Activated naive CD4-positive, alpha-beta T cell treated with anti-CD3 and anti-CD28 coated beads, Interleukin-2, amount 10 ng/mL, durations not matched to agents 5 hours and 36 hours (primary cell): ENCODE measurements around the gene OR56A5. TPM values are rescaled to one million over a fixed set of nuclear protein-coding genes. Genes with fewer than 3 reads are reported as not detected.

Source experiments
- total RNA-seq, 2 experiments: library from RNA; stranded (reverse); gene quantifications; one replicate each; pipeline ENCODE4 v1.2.3, GENCODE V29; 2021

Gene OR56A5, protein sequence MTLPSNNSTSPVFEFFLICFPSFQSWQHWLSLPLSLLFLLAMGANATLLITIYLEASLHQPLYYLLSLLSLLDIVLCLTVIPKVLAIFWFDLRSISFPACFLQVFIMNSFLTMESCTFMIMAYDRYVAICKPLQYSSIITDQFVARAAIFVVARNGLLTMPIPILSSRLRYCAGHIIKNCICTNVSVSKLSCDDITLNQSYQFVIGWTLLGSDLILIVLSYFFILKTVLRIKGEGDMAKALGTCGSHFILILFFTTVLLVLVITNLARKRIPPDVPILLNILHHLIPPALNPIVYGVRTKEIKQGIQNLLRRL
- total RNA-seq, result not detected

DNA sequence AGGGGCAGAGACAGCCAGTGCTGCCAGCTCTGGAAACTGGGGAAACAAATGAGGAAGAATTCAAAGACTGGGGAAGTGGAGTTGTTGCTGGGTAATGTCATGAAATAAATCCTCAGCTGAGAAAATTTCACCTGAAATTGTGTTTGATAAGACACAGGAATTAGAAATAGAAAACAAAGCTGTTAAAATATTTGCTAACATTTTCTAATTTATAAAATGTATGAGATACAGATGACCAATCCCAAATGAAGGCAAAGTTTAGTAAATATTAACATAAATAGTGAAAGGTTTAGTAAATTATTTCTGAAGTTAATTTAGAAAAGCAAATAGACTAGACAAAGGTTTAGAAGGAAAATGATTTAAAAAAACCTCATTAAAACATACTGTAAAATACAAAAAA is at the start of gene OR56A5:
Gene OR56A5, minus strand, starts transcription at position 101 of the 400 bp plus-strand sequence. Its CDS starts 0 bp downstream, at position 101.

DNA sequence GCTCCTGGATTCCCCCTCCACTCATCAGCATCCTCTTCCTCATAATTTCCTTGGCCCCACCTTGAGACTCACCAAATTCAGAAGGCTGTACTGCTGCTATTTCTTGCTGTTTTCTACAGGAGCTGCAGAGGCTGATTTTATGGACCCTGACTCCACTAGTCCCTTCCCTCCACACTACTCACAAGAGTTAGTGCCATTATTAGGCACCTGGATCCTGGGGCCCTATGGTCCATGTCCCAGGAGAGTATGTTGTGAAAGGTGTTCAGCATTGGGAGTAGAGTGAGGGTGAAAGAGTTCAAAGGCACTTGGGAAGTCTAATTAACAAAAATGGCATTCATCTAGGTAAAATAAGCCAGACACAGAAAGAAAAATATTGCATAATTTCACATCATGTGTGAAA is 38.6 kb upstream of the OR56A5 start, which contains the start of gene OR56A4:
Gene OR56A4, minus strand, starts transcription at position 101 of the 400 bp plus-strand sequence. CDS start 3,954 bp downstream, outside the sequence.

DNA sequence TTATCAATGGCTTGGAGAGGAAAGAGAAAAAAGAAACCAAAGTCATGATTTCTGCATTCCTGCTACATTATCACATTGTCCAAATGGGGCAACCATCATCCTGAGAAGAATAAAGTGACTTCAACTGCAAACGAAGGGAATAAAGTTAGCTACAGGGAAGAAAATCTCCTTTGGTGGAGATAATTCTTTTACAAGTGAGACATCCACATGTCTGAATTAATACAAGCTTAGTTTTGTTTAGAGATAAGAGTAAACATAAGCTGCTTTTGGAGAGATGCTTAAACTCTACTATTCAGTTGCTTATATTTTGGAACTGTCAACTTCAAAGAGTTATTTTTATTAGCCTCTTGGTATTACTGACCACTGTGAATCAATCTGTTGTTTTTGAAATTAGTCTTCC is 18.6 kb upstream of the OR56A5 start, which contains the start of gene OR52L1:
Gene OR52L1, minus strand, starts transcription at position 101 of the 400 bp plus-strand sequence. Its CDS starts 55 bp downstream, at position 46.

GRCh38 chr11:5941951-5942350 is 26.3 kb downstream of the OR56A5 start, which contains the start of gene OR56A3:
Gene OR56A3 (plus strand): TSS chr11:5942251. CDS start chr11:5947347, 5,096 bp downstream.

Other genes with a start within 250 kb of the OR56A5 start
- gene OR56B1, start 232.0 kb downstream of the OR56A5 start, total RNA-seq, result under 1 TPM; 0.40 to 0.55 TPM
- gene OR52N4, start 214.3 kb downstream of the OR56A5 start, total RNA-seq, result 1 to 10 TPM; 1.3 to 1.9 TPM
- not detected for gene OR52N5, start 185.1 kb downstream of the OR56A5 start, total RNA-seq
- not detected for gene OR52N1, start 177.2 kb downstream of the OR56A5 start, total RNA-seq
- not detected for gene OR52N2, start 159.6 kb downstream of the OR56A5 start, total RNA-seq
- not detected for gene OR52E6, start 126.6 kb downstream of the OR56A5 start, total RNA-seq
- gene OR52E8, start 110.8 kb downstream of the OR56A5 start, total RNA-seq, result not detected
- gene OR52E4, start 87.9 kb downstream of the OR56A5 start, total RNA-seq, result not detected
- not detected for gene OR52E5, start 75.3 kb downstream of the OR56A5 start, total RNA-seq
- not detected for gene OR56A3, start 26.2 kb downstream of the OR56A5 start, total RNA-seq
- not detected for gene OR52L1, start 18.5 kb upstream of the OR56A5 start, total RNA-seq
- gene OR56A4, start 38.5 kb upstream of the OR56A5 start, total RNA-seq, result not detected
- not detected for gene OR56A1, start 62.3 kb upstream of the OR56A5 start, total RNA-seq
- not detected for gene OR56B4, start 139.2 kb upstream of the OR56A5 start, total RNA-seq
- not detected for gene OR52B2, start 201.8 kb upstream of the OR56A5 start, total RNA-seq
- not detected for gene OR52W1, start 230.7 kb upstream of the OR56A5 start, total RNA-seq
- not detected for gene C11orf42, start 237.1 kb upstream of the OR56A5 start, total RNA-seq